Activated CD8-positive, alpha-beta memory T cell treated with anti-CD3 and anti-CD28 coated beads, Interleukin-2, amount 50 U/mL, for 1 hour (primary cell): ENCODE measurements around the gene DOCK8.

Experiments
- DNase-seq: peaks from one replicate; pipeline ENCODE4 v3.0.0-alpha.2; 2020; ENCODE audit errors: extremely low read depth

The DOCK8 gene

GRCh38 chr9:495739-496138, 281.1 kb downstream of the DOCK8 start:
- no peak for DNase-seq

DNA sequence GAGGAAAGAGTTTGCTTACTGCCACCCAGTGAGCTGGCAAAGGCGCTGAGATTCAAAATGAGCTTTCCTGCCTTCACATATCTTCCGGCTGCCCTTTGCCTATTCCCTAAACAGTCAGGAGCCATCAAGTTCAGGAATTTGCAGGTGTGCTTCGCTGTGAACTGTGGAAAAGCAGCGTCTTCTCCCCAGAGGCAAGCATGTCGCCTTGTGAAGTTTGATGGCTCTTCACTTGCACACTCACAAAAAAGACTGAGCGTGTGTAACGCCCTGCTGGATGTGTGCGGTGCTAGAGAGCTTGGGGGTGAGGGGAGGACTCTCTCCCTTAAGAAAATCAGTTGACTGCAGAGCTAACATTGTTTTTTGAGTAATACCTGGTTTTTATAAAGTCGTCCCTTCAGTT, 288.7 kb downstream of the DOCK8 start:
- no peak for DNase-seq

- peak; percentile 16 for DNase-seq
Observed at GRCh38 chr9:503881-504852, 289.5 kb downstream of the DOCK8 start, which contains the start of gene KANK1. Gene KANK1 (plus strand): TSS chr9:504695.

- no peak for DNase-seq
Observed at GRCh38 chr9:504921-505740, 290.5 kb downstream of the DOCK8 start.

DNA sequence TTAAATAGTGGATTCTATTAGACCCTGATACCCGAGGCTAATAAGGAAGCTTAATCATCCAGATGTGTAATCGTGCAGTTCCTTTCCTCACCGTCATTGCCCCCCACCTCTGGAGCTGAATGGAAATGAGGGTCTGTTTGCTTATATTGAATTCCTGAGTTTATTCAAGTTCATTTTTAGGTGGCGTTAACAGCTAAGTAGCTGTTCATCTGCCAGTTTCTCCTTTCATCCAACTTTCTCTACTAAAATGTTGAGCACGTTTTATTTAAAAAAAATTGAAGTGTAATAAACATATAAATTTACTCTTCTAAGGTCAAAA, 291.0 kb downstream of the DOCK8 start:
- no peak for DNase-seq

DNA sequence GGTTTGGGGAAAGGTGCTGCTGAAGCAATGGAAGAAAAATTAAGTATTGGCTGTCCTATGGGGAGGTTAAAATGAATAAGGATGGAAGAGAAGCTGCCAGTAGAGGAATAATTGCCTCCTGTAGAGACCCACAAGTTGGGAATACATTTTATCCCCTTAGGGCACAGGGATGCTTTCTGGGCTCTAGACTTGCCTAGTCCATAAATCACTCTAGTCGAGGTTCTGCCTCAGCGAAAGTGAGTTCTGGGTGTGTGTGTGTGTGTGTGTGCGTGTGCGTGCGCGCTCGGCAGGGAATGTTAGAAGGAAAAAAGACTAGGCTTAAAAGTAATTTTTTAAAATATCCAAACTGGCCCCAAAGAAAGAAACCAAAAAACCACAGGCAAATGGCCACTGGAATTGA, 291.6 kb downstream of the DOCK8 start:
- DNase-seq: no peak

DNA sequence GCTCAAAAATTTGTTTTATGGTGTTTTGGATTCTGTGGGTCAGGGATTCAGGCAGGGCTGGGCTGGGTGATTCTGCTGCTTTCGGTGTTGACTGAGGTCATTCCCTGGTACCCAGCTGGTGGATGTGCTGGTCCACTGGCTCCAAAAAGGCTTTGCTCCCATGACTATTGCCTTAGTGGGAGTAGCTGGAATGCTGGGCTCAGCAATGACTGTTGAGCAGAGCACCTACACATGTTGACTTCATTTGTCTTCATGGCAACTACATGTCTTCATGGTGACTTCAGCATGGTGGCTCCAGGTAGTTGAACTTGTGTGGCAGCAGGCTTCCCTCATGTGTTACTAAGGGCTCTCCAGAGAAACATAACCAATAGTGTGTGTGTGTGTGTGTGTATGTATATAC, 297.2 kb downstream of the DOCK8 start:
- DNase-seq: no peak

DNA sequence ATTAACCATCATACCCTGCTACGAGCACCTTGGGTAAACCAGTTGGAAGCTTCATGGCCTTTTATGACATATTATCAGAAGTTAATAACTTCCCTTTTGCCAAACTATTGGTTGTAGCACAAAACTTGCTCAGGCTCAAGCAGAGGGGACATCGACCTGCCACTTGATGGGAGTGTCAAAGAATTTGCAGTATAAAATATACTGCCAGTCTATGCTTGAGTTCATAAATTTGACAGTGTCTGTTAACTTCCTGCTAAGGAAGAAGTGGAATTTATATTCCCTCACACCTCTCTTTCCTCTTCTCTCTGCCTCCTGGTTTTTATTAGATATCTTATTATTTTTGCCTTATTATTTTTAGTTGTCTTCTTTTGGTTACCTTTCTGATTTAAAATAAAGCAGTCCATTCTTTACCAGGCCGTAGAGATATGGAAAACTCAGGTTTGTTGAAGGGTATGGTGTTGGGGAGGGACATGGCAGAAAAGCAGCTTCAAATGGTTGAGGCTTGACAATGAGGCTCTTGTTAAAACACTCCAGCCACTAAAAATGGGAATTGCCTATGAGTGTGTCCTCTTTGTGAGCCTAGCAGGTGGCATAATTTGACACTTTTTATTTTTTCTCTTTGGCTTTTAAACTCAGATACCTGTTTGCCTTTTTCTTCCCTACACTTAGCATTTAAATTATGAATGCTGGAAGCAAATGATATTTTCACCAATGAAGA, 298.0 kb downstream of the DOCK8 start:
- DNase-seq: no peak
